Adrenal gland (tissue), 5 donors: ENCODE data around the gene CRY1.

Experiments
- POLR2A ChIP-seq, 2 donors: fragments of 450-650 bp; IDR thresholded peaks; one replicate each; pipeline ENCODE4 v1.6.1; 2017; ENCODE audit warnings: antibody characterized with exemption in 2 of 2, mild to moderate bottlenecking in 2 of 2, moderate library complexity in 1 of 2
- TF ChIP-seq, protein P1 (sequence below), 6 experiments: fragments of 450-650 bp in 4 of 6; fragments of 200-600 bp in 2 of 6; sonication (generic) in 1 of 6; IDR thresholded peaks; 1 replicate in 5 of 6; 2 replicates in 1 of 6; pipeline versions ENCODE4 v1.5.1 to v1.8.0; 2016 to 2021; ENCODE audit warnings: antibody characterized with exemption in 6 of 6, mild to moderate bottlenecking in 2 of 6, moderate library complexity in 1 of 6
- donor health status: DM: no; HTN: no; CAD: no.

DNA sequence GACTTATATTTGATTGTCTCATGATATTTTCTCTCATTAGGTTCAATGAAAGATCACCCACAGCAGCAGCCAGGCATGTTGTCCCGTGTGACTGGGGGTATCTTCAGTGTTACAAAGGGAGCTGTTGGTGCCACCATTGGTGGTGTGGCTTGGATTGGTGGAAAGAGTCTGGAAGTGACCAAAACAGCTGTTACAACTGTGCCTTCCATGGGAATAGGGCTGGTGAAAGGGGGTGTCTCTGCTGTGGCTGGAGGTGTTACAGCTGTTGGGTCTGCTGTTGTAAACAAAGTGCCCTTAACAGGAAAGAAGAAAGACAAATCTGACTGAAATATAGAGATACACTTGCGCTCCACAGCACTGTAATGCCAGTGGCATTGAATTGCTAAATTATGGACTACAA, 122.3 kb downstream of the CRY1 start:
- TF ChIP-seq, protein P1, sequence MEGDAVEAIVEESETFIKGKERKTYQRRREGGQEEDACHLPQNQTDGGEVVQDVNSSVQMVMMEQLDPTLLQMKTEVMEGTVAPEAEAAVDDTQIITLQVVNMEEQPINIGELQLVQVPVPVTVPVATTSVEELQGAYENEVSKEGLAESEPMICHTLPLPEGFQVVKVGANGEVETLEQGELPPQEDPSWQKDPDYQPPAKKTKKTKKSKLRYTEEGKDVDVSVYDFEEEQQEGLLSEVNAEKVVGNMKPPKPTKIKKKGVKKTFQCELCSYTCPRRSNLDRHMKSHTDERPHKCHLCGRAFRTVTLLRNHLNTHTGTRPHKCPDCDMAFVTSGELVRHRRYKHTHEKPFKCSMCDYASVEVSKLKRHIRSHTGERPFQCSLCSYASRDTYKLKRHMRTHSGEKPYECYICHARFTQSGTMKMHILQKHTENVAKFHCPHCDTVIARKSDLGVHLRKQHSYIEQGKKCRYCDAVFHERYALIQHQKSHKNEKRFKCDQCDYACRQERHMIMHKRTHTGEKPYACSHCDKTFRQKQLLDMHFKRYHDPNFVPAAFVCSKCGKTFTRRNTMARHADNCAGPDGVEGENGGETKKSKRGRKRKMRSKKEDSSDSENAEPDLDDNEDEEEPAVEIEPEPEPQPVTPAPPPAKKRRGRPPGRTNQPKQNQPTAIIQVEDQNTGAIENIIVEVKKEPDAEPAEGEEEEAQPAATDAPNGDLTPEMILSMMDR (IDR thresholded peaks at IDR 0.05): no peak
- no peak for TF ChIP-seq POLR2A (IDR thresholded peaks at IDR 0.05)
